PFSK-1 (cell line): Measurements from ENCODE around the gene OR4D1.

ENCODE experiments used
- POLR2AphosphoS5 ChIP-seq: IDR thresholded peaks from 2 replicates; pipeline ENCODE4 v1.6.1; 2012; ENCODE audit warnings: low read depth, mild to moderate bottlenecking, control low read depth, low read length, moderate library complexity
- TAF1 ChIP-seq: IDR thresholded peaks from 2 replicates; pipeline ENCODE4 v1.6.1; 2012; ENCODE audit warnings: low read length, control low read depth, borderline replicate concordance; ENCODE audit not compliant: insufficient read depth
- TF ChIP-seq, protein P1 (sequence below), 2 experiments: IDR thresholded peaks; 2 replicates each; pipeline versions ENCODE4 v1.6.1 to v1.8.0; 2011 to 2012; ENCODE audit warnings: low read depth in 2 of 2, low read length in 2 of 2, control low read depth in 1 of 2, inconsistent platforms in 1 of 2, mild to moderate bottlenecking in 1 of 2, moderate library complexity in 1 of 2; ENCODE audit not compliant: insufficient read depth in 1 of 2

DNA sequence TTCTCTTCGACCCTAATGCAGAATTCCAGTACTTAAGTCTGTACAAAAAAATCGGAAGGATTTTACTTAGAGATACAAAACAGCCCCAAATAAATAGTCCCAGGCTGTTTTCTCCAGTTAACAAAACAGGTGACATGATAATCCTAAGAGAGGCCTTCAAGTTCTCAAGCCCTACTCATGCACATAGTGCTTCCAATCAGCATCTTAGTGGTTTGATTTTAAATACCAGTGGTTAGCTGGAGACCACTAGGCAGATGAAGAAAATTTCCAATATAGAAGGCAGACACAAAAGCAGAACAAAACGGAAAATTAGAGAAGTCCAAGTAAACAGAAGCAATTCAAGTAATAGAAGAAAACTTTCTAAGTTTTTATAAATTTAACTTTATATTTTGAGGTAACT, 13.4 kb downstream of the OR4D1 start:
- no peak for TF ChIP-seq TAF1
- TF ChIP-seq, protein P1, sequence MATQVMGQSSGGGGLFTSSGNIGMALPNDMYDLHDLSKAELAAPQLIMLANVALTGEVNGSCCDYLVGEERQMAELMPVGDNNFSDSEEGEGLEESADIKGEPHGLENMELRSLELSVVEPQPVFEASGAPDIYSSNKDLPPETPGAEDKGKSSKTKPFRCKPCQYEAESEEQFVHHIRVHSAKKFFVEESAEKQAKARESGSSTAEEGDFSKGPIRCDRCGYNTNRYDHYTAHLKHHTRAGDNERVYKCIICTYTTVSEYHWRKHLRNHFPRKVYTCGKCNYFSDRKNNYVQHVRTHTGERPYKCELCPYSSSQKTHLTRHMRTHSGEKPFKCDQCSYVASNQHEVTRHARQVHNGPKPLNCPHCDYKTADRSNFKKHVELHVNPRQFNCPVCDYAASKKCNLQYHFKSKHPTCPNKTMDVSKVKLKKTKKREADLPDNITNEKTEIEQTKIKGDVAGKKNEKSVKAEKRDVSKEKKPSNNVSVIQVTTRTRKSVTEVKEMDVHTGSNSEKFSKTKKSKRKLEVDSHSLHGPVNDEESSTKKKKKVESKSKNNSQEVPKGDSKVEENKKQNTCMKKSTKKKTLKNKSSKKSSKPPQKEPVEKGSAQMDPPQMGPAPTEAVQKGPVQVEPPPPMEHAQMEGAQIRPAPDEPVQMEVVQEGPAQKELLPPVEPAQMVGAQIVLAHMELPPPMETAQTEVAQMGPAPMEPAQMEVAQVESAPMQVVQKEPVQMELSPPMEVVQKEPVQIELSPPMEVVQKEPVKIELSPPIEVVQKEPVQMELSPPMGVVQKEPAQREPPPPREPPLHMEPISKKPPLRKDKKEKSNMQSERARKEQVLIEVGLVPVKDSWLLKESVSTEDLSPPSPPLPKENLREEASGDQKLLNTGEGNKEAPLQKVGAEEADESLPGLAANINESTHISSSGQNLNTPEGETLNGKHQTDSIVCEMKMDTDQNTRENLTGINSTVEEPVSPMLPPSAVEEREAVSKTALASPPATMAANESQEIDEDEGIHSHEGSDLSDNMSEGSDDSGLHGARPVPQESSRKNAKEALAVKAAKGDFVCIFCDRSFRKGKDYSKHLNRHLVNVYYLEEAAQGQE (IDR thresholded peaks at IDR 0.05; ENCODE audit: insufficient read depth in 1 of 2, low read depth in 2 of 2, low read length in 2 of 2) = no peak
- TF ChIP-seq POLR2AphosphoS5 = no peak
